Loucy (cell line): ENCODE results near the gene PCNT.

Experiments
- H2AFZ ChIP-seq: fragments of 200-600 bp; sonication (generic); 2 replicates; pipeline ENCODE4 v1.6.0; 2016; ENCODE audit warnings: antibody characterized with exemption, mild to moderate bottlenecking, low read length, moderate library complexity
- H3F3A ChIP-seq: fragments of 200-600 bp; 2 replicates; pipeline ENCODE4 v1.6.0; 2016; ENCODE audit warnings: antibody characterized with exemption, low read depth, mild to moderate bottlenecking
- H3K27me3 ChIP-seq: fragments of 200-600 bp; sonication (generic); 2 replicates; pipeline ENCODE4 v1.6.1; 2014; ENCODE audit warnings: low read length, mild to moderate bottlenecking; ENCODE audit not compliant: insufficient read depth, poor library complexity, severe bottlenecking
- H3K36me3 ChIP-seq: fragments of 200-600 bp; sonication (generic); 2 replicates; pipeline ENCODE4 v1.6.1; 2016; ENCODE audit warnings: low read length; ENCODE audit not compliant: insufficient read depth
- H3K4me1 ChIP-seq: fragments of 200-600 bp; sonication (generic); 2 replicates; pipeline ENCODE4 v1.5.1; 2014; ENCODE audit warnings: low read length, mild to moderate bottlenecking; ENCODE audit not compliant: insufficient read depth, poor library complexity, severe bottlenecking
- H3K4me2 ChIP-seq: fragments of 200-600 bp; sonication (generic); 2 replicates; pipeline ENCODE4 v1.6.0; 2014; ENCODE audit warnings: antibody characterized with exemption, low read length, low read depth, mild to moderate bottlenecking; ENCODE audit not compliant: poor library complexity, severe bottlenecking
- H3K4me3 ChIP-seq: fragments of 200-600 bp; sonication (generic); 2 replicates; pipeline ENCODE4 v1.5.1; 2014; ENCODE audit warnings: low read length, mild to moderate bottlenecking, mixed read lengths; ENCODE audit not compliant: poor library complexity, severe bottlenecking
- H3K79me2 ChIP-seq: fragments of 200-600 bp; sonication (generic); 2 replicates; pipeline ENCODE4 v1.6.1; 2014; ENCODE audit warnings: low read length; ENCODE audit not compliant: insufficient read depth
- H3K9ac ChIP-seq: fragments of 200-600 bp; sonication (generic); 2 replicates; pipeline ENCODE4 v1.6.0; 2014; ENCODE audit warnings: mild to moderate bottlenecking, low read depth, low read length, moderate library complexity; ENCODE audit not compliant: poor library complexity, severe bottlenecking
- H3K9me2 ChIP-seq: fragments of 200-600 bp; sonication (generic); replicated peaks from 2 replicates; pipeline ENCODE4 v1.6.1; 2016; ENCODE audit warnings: low read depth, low read length, mixed read lengths
- H3K9me3 ChIP-seq: fragments of 200-600 bp; sonication (generic); 2 replicates; pipeline ENCODE4 v1.6.1; 2014; ENCODE audit warnings: mild to moderate bottlenecking, antibody characterized with exemption, low read length, low read depth; ENCODE audit not compliant: insufficient read depth
- H4K20me1 ChIP-seq: fragments of 200-600 bp; sonication (generic); 2 replicates; pipeline ENCODE4 v1.6.0; 2014; ENCODE audit warnings: antibody characterized with exemption, low read length, mild to moderate bottlenecking; ENCODE audit not compliant: insufficient read depth, poor library complexity, severe bottlenecking
- CTCF ChIP-seq: fragments of 200-600 bp; sonication (generic); conservative IDR thresholded peaks from 2 replicates; pipeline ENCODE4 v1.5.1; 2014; ENCODE audit warnings: mild to moderate bottlenecking, antibody characterized with exemption, low read length
- EZH2phosphoT487 ChIP-seq: fragments of 200-600 bp; IDR thresholded peaks from 2 replicates; pipeline ENCODE4 v1.6.1; 2018; ENCODE audit warnings: antibody characterized with exemption, mild to moderate bottlenecking, moderate library complexity, borderline replicate concordance

Gene PCNT

GRCh38 chr21:46320331-46320801, 3.6 kb upstream of the PCNT start:
- Histone ChIP-seq H3K79me2 (peaks cover 63% of the 10 kb centered on the region), H2AFZ (no peak overlapping the region), H4K20me1 (peaks cover 27% of the 10 kb centered on the region), H3K36me3 (no peaks in the 10 kb centered on the region; the same call in 1 of the 2 replicates), H3K27me3 (peaks cover 17% of the 10 kb centered on the region), H3K9me3 (no peaks in the 10 kb centered on the region), H3K4me3 (peak overlapping the region; percentile 99), H3K4me1 (peaks cover 38% of the 10 kb centered on the region), H3K9me2 (no peaks in the 10 kb centered on the region), H3K4me2 (peak overlapping the region; percentile 99), H3K9ac (peak overlapping the region; percentile 100), H3F3A (peaks cover 16% of the 10 kb centered on the region)
- TF ChIP-seq CTCF: no peak

- Histone ChIP-seq H3K9ac (peak overlapping the region; percentile 100), H2AFZ (no peak overlapping the region), H4K20me1 (peaks cover 38% of the 10 kb centered on the region), H3K9me2 (no peaks in the 10 kb centered on the region), H3K27me3 (peaks cover 17% of the 10 kb centered on the region), H3K4me2 (peak overlapping the region; percentile 99), H3K4me3 (peak overlapping the region; percentile 99), H3K4me1 (peaks cover 50% of the 10 kb centered on the region), H3K79me2 (peaks cover 79% of the 10 kb centered on the region), H3F3A (peaks cover 16% of the 10 kb centered on the region), H3K9me3 (no peaks in the 10 kb centered on the region), H3K36me3 (no peaks in the 10 kb centered on the region; the same call in 1 of the 2 replicates)
- TF ChIP-seq EZH2phosphoT487 (no peak), CTCF (no peak)
These were observed 1.4 kb upstream of the PCNT start for GRCh38 chr21:46322351-46323226.

GRCh38 chr21:46323227-46323709, 688 bp upstream of the PCNT start:
- Histone ChIP-seq H2AFZ (no peak overlapping the region), H3K79me2 (peaks cover 81% of the 10 kb centered on the region), H3K4me3 (peak overlapping the region; percentile 99), H3K27me3 (peaks cover 17% of the 10 kb centered on the region), H3K4me2 (peak overlapping the region; percentile 99), H3F3A (peaks cover 16% of the 10 kb centered on the region), H3K9me2 (no peaks in the 10 kb centered on the region), H3K9ac (peak overlapping the region; percentile 100), H3K36me3 (no peaks in the 10 kb centered on the region; the same call in 1 of the 2 replicates), H3K4me1 (peaks cover 51% of the 10 kb centered on the region), H4K20me1 (peaks cover 38% of the 10 kb centered on the region), H3K9me3 (no peaks in the 10 kb centered on the region)
- TF ChIP-seq CTCF: no peak
- no peak for TF ChIP-seq EZH2phosphoT487
